ENCODE data around the gene SOCS1.

DNA sequence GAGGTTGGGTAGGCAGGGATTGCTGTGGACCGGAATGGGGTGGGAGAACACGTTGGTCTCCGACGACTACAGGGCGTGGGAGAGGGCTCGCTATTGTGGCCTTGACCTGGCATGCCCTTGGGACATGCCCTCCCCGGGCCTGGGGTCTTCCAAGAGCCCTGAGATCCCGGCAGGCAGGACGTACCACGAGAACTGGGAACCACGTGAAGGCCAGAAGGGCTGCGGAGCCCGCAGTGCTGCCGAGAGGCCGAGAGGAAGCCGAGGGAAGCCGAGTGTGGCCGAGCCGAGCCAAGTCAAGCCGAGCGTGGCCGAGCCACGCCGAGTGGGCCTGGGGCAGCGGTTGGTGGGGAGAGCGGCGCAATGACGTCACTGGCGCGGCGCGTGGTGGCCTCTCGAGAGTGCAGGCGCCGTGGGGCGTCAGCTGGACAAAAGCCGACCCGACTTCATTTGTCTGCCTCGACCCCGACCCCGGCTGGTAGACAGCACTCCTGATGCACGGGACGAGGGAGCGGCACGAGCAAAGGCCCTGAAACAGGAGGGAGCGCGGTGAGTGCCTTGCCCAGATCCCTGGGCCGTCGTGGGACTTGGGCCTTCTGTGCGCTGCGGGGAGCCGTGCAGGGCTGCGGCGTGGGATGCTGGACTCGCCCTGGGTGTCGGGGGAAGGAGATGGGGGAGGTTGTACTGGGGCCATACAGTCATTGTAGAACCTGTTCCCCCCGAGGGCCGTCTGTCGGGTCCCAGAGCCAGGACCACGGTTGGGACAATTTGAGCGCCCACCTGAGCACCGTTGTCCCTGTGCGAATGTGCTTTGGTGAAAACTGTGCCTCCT lies 6.6 kb downstream of the SOCS1 start:
- TF ChIP-seq, protein P1, sequence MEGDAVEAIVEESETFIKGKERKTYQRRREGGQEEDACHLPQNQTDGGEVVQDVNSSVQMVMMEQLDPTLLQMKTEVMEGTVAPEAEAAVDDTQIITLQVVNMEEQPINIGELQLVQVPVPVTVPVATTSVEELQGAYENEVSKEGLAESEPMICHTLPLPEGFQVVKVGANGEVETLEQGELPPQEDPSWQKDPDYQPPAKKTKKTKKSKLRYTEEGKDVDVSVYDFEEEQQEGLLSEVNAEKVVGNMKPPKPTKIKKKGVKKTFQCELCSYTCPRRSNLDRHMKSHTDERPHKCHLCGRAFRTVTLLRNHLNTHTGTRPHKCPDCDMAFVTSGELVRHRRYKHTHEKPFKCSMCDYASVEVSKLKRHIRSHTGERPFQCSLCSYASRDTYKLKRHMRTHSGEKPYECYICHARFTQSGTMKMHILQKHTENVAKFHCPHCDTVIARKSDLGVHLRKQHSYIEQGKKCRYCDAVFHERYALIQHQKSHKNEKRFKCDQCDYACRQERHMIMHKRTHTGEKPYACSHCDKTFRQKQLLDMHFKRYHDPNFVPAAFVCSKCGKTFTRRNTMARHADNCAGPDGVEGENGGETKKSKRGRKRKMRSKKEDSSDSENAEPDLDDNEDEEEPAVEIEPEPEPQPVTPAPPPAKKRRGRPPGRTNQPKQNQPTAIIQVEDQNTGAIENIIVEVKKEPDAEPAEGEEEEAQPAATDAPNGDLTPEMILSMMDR (IDR thresholded peaks at IDR 0.05; ENCODE audit: low read length) = no peak
- no peak for TF ChIP-seq EZH2 (optimal IDR thresholded peaks at IDR 0.05; ENCODE audit: low read depth, low read length)

Data from MM.1S (cell line).